ENCODE measurements around the gene PRSS21.
A peak's percentile ranks its signal among the peaks of the same experiment; 100 is the strongest.

Gene PRSS21

GRCh38 chr16:2798723-2799204 lies 18.3 kb upstream of the PRSS21 start (continued):
- TF ChIP-seq PATZ1 (tag by site-specific recombination; IDR thresholded peaks at IDR 0.05) = no peak

GRCh38 chr16:2799205-2799858 lies 17.7 kb upstream of the PRSS21 start:
- Histone ChIP-seq H3K36me3 (ENCODE audit: control insufficient read depth in 2 of 2, insufficient read depth in 1 of 2, low read length in 2 of 2) (no peaks in the 10 kb centered on the region), H3K27ac (ENCODE audit: extremely low read depth, low read depth, low read length) (no peak overlapping the region), H3K4me3 (ENCODE audit: low read depth, low read length) (no peak overlapping the region), H3K4me1 (ENCODE audit: control insufficient read depth, insufficient read depth, low read length) (peaks cover 11% of the 10 kb centered on the region), H3K9me3 (ENCODE audit: control insufficient read depth, insufficient read depth, low read depth, low read length) (no peaks in the 10 kb centered on the region)
- TF ChIP-seq PATZ1 (tag by site-specific recombination; IDR thresholded peaks at IDR 0.05) (peak; percentile 85; the same call in 1 of the 2 replicates), ZNF16 (tag by site-specific recombination; IDR thresholded peaks at IDR 0.05; ENCODE audit: low read depth) (no peak), ZBTB26 (tag by site-specific recombination; optimal IDR thresholded peaks at IDR 0.05) (peak; percentile 11), ZNF398 (tag by site-specific recombination; IDR thresholded peaks at IDR 0.05) (peak; percentile 37; the same call in 1 of the 2 replicates)
- POLR2A ChIA-PET = no interaction called here
- CTCF ChIA-PET = interaction anchor here (0.9 to 1.5 kb wide), 2 partner anchors 40 to 124 kb away, joined by 4 to 6 read pairs; no protein-coding TSS in a partner anchor

DNA sequence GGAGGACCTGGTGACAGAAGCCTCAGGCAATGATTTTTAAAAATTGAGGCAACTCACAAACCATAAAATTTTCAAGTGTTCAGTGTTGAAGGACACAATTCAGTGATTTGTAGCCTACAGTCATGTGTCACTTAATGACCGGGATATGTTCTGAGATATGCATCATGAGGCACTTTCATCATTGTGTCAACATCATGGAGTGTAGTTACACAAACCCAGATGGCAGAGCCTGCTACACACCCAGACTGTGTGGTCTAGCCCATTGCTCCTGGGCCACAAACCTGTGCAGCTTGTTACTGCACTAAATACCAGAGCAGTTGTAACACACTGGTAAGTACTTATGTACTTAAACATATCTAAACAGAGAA lies 17.2 kb upstream of the PRSS21 start:
- Histone ChIP-seq H3K4me1 (ENCODE audit: control insufficient read depth, insufficient read depth, low read length) (peaks cover 8% of the 10 kb centered on the region), H3K4me3 (ENCODE audit: low read depth, low read length) (no peak overlapping the region), H3K27ac (ENCODE audit: extremely low read depth, low read depth, low read length) (no peak overlapping the region), H3K36me3 (ENCODE audit: control insufficient read depth in 2 of 2, insufficient read depth in 1 of 2, low read length in 2 of 2) (no peaks in the 10 kb centered on the region), H3K9me3 (ENCODE audit: control insufficient read depth, insufficient read depth, low read depth, low read length) (no peaks in the 10 kb centered on the region)
- CTCF ChIA-PET = interaction anchor here (1.5 kb wide), 1 partner anchor 39 kb away, joined by 6 read pairs; no protein-coding TSS in a partner anchor
- POLR2A ChIA-PET = interaction anchor here (0.7 kb wide), 1 partner anchor 32 kb away, joined by 3 read pairs; no protein-coding TSS in a partner anchor
- TF ChIP-seq PRDM10 (tag by site-specific recombination; IDR thresholded peaks at IDR 0.05) (peak; percentile 92), ZNF121 (tag by site-specific recombination; IDR thresholded peaks at IDR 0.05) (no peak), TCF7L2 (IDR thresholded peaks at IDR 0.05; ENCODE audit: borderline replicate concordance, low read depth, low read length) (peak; percentile 67; the same call in 1 of the 2 replicates), ZNF610 (tag by site-specific recombination; IDR thresholded peaks at IDR 0.05; ENCODE audit: borderline replicate concordance) (0 out of 2 replicates have a peak, but pooled peaks have one; percentile 19), ZNF146 (tag by site-specific recombination; IDR thresholded peaks at IDR 0.05) (peak; percentile 38), PBX3 (CRISPR knock-in tag; IDR thresholded peaks at IDR 0.05) (no peak), OVOL3 (tag by site-specific recombination; IDR thresholded peaks at IDR 0.05) (peak; percentile 54; the same call in 1 of the 2 replicates), ZSCAN16 (tag by site-specific recombination; IDR thresholded peaks at IDR 0.05) (0 out of 2 replicates have a peak, but pooled peaks have one; percentile 69), ZNF600 (tag by site-specific recombination; IDR thresholded peaks at IDR 0.05) (peak; percentile 98), YY2 (tag by site-specific recombination; IDR thresholded peaks at IDR 0.05) (no peak)
